ENCODE results near the gene XIRP1. TPM values are rescaled to one million over a fixed set of nuclear protein-coding genes. Genes with fewer than 3 reads are reported as not detected.

Gene XIRP1
- total RNA-seq, 3 donors from 2014 or later, result 0.31 TPM; not detected in 2

GRCh38 chr3:39222939-39223338 is 30.5 kb upstream of the XIRP1 start:
- no peak overlapping the region for H3K4me3 ChIP-seq
- no peaks in the 10 kb centered on the region for H3K4me1 ChIP-seq (ENCODE audit: low read depth)
- no peaks in the 10 kb centered on the region for H3K9me3 ChIP-seq
- ATAC-seq, result no peak
- no peak for TF ChIP-seq CTCF (IDR thresholded peaks at IDR 0.05)
- no peaks in the 10 kb centered on the region for H3K36me3 ChIP-seq (ENCODE audit: low read depth)
- intact Hi-C loops (cut with DNase I, micrococcal nuclease), result no loop called here
- no peak for DNase-seq

GRCh38 chr3:39222462-39222861 is 30.1 kb upstream of the XIRP1 start:
- no peak overlapping the region for H3K4me3 ChIP-seq
- ATAC-seq (no peak), DNase-seq (no peak)
- TF ChIP-seq CTCF (IDR thresholded peaks at IDR 0.05), result no peak
- intact Hi-C loops (cut with DNase I, micrococcal nuclease), result no loop called here
- H3K4me1 ChIP-seq (ENCODE audit: low read depth), result no peaks in the 10 kb centered on the region
- no peaks in the 10 kb centered on the region for H3K9me3 ChIP-seq
- H3K36me3 ChIP-seq (ENCODE audit: low read depth), result no peaks in the 10 kb centered on the region

- intact Hi-C loops (cut with DNase I, micrococcal nuclease), result no loop called here
- Histone ChIP-seq H3K4me1 (ENCODE audit: low read depth) (no peaks in the 10 kb centered on the region), H3K36me3 (ENCODE audit: low read depth) (no peaks in the 10 kb centered on the region), H3K4me3 (no peak overlapping the region), H3K9me3 (no peaks in the 10 kb centered on the region)
- DNase-seq (no peak), ATAC-seq (no peak)
- TF ChIP-seq CTCF (IDR thresholded peaks at IDR 0.05), result no peak
Observed at GRCh38 chr3:39221141-39221530, 28.7 kb upstream of the XIRP1 start.

- Histone ChIP-seq H3K36me3 (ENCODE audit: low read depth) (no peaks in the 10 kb centered on the region), H3K4me1 (ENCODE audit: low read depth) (no peaks in the 10 kb centered on the region), H3K4me3 (no peak overlapping the region), H3K9me3 (no peaks in the 10 kb centered on the region)
- ATAC-seq, result no peak
- TF ChIP-seq CTCF (IDR thresholded peaks at IDR 0.05), result no peak
- no peak for DNase-seq
- intact Hi-C loops (cut with DNase I, micrococcal nuclease), result no loop called here
Observed at GRCh38 chr3:39220407-39221140, 28.2 kb upstream of the XIRP1 start.

- Histone ChIP-seq H3K4me1 (ENCODE audit: low read depth) (no peaks in the 10 kb centered on the region), H3K36me3 (ENCODE audit: low read depth) (no peaks in the 10 kb centered on the region), H3K4me3 (no peak overlapping the region), H3K9me3 (no peaks in the 10 kb centered on the region)
- ATAC-seq, result no peak
- DNase-seq, result no peak
- intact Hi-C loops (cut with DNase I, micrococcal nuclease), result no loop called here
- no peak for TF ChIP-seq CTCF (IDR thresholded peaks at IDR 0.05)
Observed at GRCh38 chr3:39219702-39220101, 27.3 kb upstream of the XIRP1 start.
